Mammary epithelial cell (primary cell): ENCODE data around the gene TENT4B.

Experiments
- CTCF ChIP-seq, 2 donors: IDR thresholded peaks in 1 of 2; conservative IDR thresholded peaks in 1 of 2; 2 replicates each; pipeline ENCODE4 v1.5.1; 2011 to 2012; ENCODE audit warnings: inconsistent platforms in 2 of 2, low read length in 2 of 2, mild to moderate bottlenecking in 2 of 2, control low read depth in 1 of 2, low read depth in 1 of 2; ENCODE audit not compliant: insufficient read depth in 1 of 2; ENCODE audit errors: extremely low read depth in 1 of 2
- EZH2 ChIP-seq: IDR thresholded peaks from 2 replicates; pipeline ENCODE4 v1.6.1; 2012; ENCODE audit warnings: low read length, inconsistent platforms, borderline replicate concordance

DNA sequence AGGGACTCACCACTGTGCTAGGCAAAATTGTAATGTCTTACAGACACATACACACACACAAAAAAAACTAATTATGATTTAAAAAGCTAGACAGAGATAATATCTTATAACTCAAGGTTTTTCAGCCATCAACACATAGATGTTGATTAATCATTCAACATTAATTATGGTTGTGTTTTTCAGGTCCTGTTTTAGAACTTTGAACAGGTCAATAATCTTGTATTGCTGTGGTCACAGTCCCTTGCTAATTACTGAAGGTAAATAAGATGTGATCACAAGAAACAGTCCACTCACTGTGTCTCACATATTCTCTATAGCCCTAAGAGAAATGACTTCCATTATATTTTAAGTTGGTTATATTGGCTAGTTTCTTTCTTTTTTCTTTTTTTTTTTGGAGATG, 32.4 kb upstream of the TENT4B start:
- no peak for TF ChIP-seq CTCF (conservative IDR thresholded peaks at IDR 0.05 in 1 of 2, IDR thresholded peaks at IDR 0.05 in 1 of 2; ENCODE audit: extremely low read depth in 1 of 2, insufficient read depth in 1 of 2, low read depth in 1 of 2, low read length in 2 of 2)
- TF ChIP-seq EZH2: no peak
